Psoas muscle (tissue), 8 donors: ENCODE measurements around the gene ANAPC5. TPM values are rescaled to one million over a fixed set of nuclear protein-coding genes. Genes with fewer than 3 reads are reported as not detected.
A peak's percentile ranks its signal among the peaks of the same experiment; 100 is the strongest.

ENCODE experiments used
- ATAC-seq, 4 donors: fragments of 200-7000 bp; cut with Tn5 transposase; one replicate each; pipeline ENCODE4 v1.9.1; 2020; ENCODE audit warnings: moderate library complexity in 3 of 4, mild to moderate bottlenecking in 2 of 4
- DNase-seq, 2 donors: peaks; one replicate each; pipeline ENCODE4 v3.0.0-alpha.2; 2020
- H3K27ac ChIP-seq: fragments of 200-600 bp; one replicate; pipeline ENCODE4 v1.8.0; 2022
- H3K27me3 ChIP-seq, 3 donors: fragments of 200-600 bp in 1 of 3; one replicate each; pipeline versions ENCODE4 v1.6.1 to v1.8.0; 2013 to 2022; ENCODE audit warnings: low read length in 2 of 3, mild to moderate bottlenecking in 2 of 3, moderate library complexity in 1 of 3; ENCODE audit not compliant: insufficient read depth in 3 of 3
- H3K36me3 ChIP-seq, 2 donors: fragments of 200-600 bp in 1 of 2; one replicate each; pipeline versions ENCODE4 v1.6.1 to v1.8.0; 2013 to 2022; ENCODE audit warnings: low read depth in 1 of 2, mild to moderate bottlenecking in 1 of 2, moderate library complexity in 1 of 2; ENCODE audit not compliant: insufficient read depth in 1 of 2
- H3K4me1 ChIP-seq: fragments of 200-600 bp; one replicate; pipeline ENCODE4 v1.8.0; 2022
- H3K4me3 ChIP-seq: fragments of 200-600 bp; one replicate; pipeline ENCODE4 v1.8.0; 2022; ENCODE audit warnings: mild to moderate bottlenecking
- H3K9me3 ChIP-seq: fragments of 200-600 bp; one replicate; pipeline ENCODE4 v1.8.0; 2022
- WGBS, 3 donors: extraction: QIAGEN DNeasy Blood & Tissue Kit; methylation state at CpG; one replicate each; pipeline versions ENCODE4 v1.1.6 to v1.1.7; 2013; 5-methylcytosine and 5-hydroxymethylcytosine counted together
- intact Hi-C, 2 donors: fragments of 100-400 bp; cut with DNase I; formaldehyde crosslinking; loops; one replicate each; pipeline versions ENCODE4 v1.11.0 to v1.14.2; 2022
- polyA plus RNA-seq, 3 donors: library from polyadenylated mRNA; stranded (reverse); fragments of 200-250 nt; gene quantifications; one replicate each; pipeline ENCODE4 v1.2.3, GENCODE V29; 2013
- total RNA-seq, 4 donors: library from RNA; stranded (reverse); fragmentation: NEBNext Ultra II Directional in 2 of 4; extraction: Animal tissue kit (Norgen Biotek cat#: 25700) in 2 of 4; gene quantifications; one replicate each; pipeline versions ENCODE4 v1.2.1 to v1.2.4, GENCODE V29; 2021 to 2023
- TF ChIP-seq, protein P1 (sequence below): fragments of 200-600 bp; IDR thresholded peaks from one replicate; pipeline ENCODE4 v1.8.0; 2022; ENCODE audit warnings: antibody characterized with exemption
- donor health status: healthy with polysubstance abuse.
- donor health status: DM: no; HTN: no; CAD: no; lungs with moderate emphysema.
- donor health status: Bipolar disorder and iron deficiency.
- donor health status: healthy.
- donor health status: DM: yes; HTN: yes; CAD: no.
- donor health status: DM: no; HTN: no; CAD: no.
- donor health status: DM: no; HTN: no; CAD: no.
- donor health status: DM: yes; HTN: yes; CAD: no.

The ANAPC5 gene
- total and polyA plus RNA-seq, 7 donors: 47.1 to 120 (median 70.8) TPM

DNA sequence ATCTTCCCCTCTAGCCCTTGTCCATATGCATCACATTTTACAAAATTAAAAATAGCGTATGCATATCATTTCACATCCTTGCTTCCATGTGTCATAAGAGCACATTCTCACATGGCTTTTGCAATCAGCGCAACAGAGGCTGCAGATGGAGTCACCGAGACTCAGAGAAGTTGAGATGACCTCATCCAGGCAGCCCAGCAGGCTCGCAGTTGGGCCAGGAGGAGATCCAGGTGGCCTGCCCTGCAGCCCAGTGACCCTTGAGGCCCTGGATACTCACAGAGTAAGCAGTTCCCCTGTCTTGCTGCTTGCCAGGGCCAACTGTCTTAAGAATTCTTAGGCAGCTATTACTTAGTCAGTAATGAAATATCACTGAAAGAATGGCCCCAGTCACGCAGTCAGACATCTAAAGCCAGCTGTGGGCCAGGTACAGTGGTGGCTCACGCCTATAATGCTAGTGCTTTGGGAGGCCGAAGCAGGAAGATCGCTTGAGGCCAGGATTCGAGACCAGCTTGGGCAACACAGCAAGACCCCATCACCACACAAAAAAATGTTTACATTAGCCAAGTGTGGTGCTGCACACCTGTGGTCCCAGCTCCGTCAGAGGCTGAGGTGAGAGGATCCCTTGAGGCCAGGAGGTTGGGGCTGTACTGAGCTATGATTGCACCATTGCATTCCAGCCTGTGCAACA is 64.8 kb downstream of the ANAPC5 start:
- Histone ChIP-seq H3K36me3 (peaks cover 0 to 14% of the 10 kb centered on the region in 2 donors), H3K4me3 (no peak overlapping the region), H3K27me3 (no peaks in the 10 kb centered on the region), H3K9me3 (no peaks in the 10 kb centered on the region), H3K27ac (no peak overlapping the region), H3K4me1 (no peaks in the 10 kb centered on the region)
- 86 to 93% (median 87%) methylated on average over 10 of the region's 10 CpGs for WGBS, 3 donors
- DNase-seq (no peak), ATAC-seq (no peak)
- TF ChIP-seq, protein P1, sequence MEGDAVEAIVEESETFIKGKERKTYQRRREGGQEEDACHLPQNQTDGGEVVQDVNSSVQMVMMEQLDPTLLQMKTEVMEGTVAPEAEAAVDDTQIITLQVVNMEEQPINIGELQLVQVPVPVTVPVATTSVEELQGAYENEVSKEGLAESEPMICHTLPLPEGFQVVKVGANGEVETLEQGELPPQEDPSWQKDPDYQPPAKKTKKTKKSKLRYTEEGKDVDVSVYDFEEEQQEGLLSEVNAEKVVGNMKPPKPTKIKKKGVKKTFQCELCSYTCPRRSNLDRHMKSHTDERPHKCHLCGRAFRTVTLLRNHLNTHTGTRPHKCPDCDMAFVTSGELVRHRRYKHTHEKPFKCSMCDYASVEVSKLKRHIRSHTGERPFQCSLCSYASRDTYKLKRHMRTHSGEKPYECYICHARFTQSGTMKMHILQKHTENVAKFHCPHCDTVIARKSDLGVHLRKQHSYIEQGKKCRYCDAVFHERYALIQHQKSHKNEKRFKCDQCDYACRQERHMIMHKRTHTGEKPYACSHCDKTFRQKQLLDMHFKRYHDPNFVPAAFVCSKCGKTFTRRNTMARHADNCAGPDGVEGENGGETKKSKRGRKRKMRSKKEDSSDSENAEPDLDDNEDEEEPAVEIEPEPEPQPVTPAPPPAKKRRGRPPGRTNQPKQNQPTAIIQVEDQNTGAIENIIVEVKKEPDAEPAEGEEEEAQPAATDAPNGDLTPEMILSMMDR: no peak
- intact Hi-C loops: no loop called here

GRCh38 chr12:121285856-121286255 is 66.4 kb downstream of the ANAPC5 start:
- ATAC-seq (no peak), DNase-seq (no peak)
- Histone ChIP-seq H3K27ac (no peak overlapping the region), H3K4me3 (no peak overlapping the region), H3K36me3 (no peaks in the 10 kb centered on the region), H3K4me1 (no peaks in the 10 kb centered on the region), H3K9me3 (no peaks in the 10 kb centered on the region), H3K27me3 (no peaks in the 10 kb centered on the region)
- intact Hi-C loops: no loop called here
- TF ChIP-seq, protein P1: no peak
- WGBS, 3 donors: 93 to 100% (median 99%) methylated on average over 1 of the region's 1 CpG

DNA sequence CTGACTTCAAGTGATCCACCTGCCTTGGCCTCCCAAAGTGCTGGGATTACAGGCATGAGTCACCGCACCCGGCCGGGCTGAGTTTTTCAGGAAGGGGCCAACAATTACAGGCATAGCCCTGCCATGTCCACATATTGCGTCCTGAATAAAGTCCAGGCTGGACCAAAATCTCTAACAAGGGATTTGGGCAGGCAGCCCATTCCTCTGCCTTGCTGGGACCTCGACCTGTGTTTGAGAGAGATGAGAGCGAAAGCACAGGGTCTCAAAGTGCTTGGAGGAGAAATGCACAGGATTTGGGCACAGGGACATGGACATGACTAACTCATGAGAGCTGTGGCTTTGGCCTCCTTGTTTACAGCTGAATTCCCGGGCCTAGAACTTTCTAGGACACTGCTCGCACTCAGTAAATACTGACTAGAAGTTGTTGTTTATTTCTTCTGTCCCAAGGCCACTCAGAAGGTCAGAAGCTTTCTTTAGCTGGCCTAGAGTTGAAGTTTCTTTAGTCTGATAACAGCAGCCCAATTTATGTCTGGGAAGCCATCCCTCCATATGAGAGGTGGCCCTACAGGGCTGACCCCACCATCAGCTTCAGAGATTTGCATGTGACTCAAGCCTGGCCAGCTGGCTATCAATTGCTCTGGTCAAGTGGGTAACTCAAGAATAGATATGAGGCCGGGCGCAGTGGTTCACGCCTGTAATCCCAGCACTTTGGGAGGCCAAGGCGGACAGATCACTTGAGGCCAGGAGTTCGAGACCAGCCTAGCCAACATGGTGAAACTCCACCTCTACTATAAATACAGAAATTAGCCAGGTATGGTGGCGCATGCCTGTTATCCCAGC is 67.4 kb downstream of the ANAPC5 start:
- H3K27me3 ChIP-seq: no peaks in the 10 kb centered on the region
- no peaks in the 10 kb centered on the region for H3K36me3 ChIP-seq
- WGBS, 3 donors: 65 to 80% (median 73%) methylated on average over 14 of the region's 14 CpGs
- TF ChIP-seq, protein P1: no peak
- intact Hi-C loops: no loop called here
- H3K9me3 ChIP-seq: no peaks in the 10 kb centered on the region
- H3K4me1 ChIP-seq: no peaks in the 10 kb centered on the region
- no peak for DNase-seq
- H3K4me3 ChIP-seq: no peak overlapping the region
- ATAC-seq: peak in 1 of 4 donors; percentile 21
- no peak overlapping the region for H3K27ac ChIP-seq

GRCh38 chr12:121283841-121284240 is 68.4 kb downstream of the ANAPC5 start:
- H3K27ac ChIP-seq: no peak overlapping the region
- intact Hi-C loops: no loop called here
- H3K4me1 ChIP-seq: no peaks in the 10 kb centered on the region
- DNase-seq: no peak
- no peaks in the 10 kb centered on the region for H3K9me3 ChIP-seq
- no peak overlapping the region for H3K4me3 ChIP-seq
- no peaks in the 10 kb centered on the region for H3K27me3 ChIP-seq
- ATAC-seq: no peak
- TF ChIP-seq, protein P1: no peak
- 97 to 99% (median 98%) methylated on average over 6 of the region's 6 CpGs for WGBS, 3 donors
- no peaks in the 10 kb centered on the region for H3K36me3 ChIP-seq
